GM18519 (cell line): ENCODE results near the gene PKIB.
A peak's percentile ranks its signal among the peaks of the same experiment; 100 is the strongest.

Experiments used
- ATAC-seq: cut with Tn5 transposase; IDR thresholded peaks from one replicate; pipeline ENCODE4 v1.9.1; 2021; ENCODE audit warnings: mild to moderate bottlenecking, moderate library complexity; ENCODE audit not compliant: unreplicated experiment, low FRiP score

The PKIB gene

GRCh38 chr6:122663981-122664380 lies 53.8 kb downstream of the PKIB start:
- no peak for ATAC-seq

GRCh38 chr6:122665929-122666328 lies 55.7 kb downstream of the PKIB start:
- ATAC-seq = no peak

- ATAC-seq = no peak
These were observed 56.2 kb downstream of the PKIB start for GRCh38 chr6:122666418-122666817.

- no peak for ATAC-seq
These were observed 59.2 kb downstream of the PKIB start for GRCh38 chr6:122669418-122669817.

- ATAC-seq = no peak
These were observed 59.7 kb downstream of the PKIB start for GRCh38 chr6:122669868-122670267.

GRCh38 chr6:122671251-122671650 lies 61.0 kb downstream of the PKIB start:
- ATAC-seq = no peak

- ATAC-seq = peak; percentile 65
These were observed 63.2 kb downstream of the PKIB start for GRCh38 chr6:122673343-122673961.

- no peak for ATAC-seq
These were observed 65.9 kb downstream of the PKIB start for GRCh38 chr6:122676146-122676545.

GRCh38 chr6:122676688-122677087 lies 66.5 kb downstream of the PKIB start:
- no peak for ATAC-seq

GRCh38 chr6:122677406-122677805 lies 67.2 kb downstream of the PKIB start:
- no peak for ATAC-seq

GRCh38 chr6:122678841-122679240 lies 68.6 kb downstream of the PKIB start:
- ATAC-seq = no peak

GRCh38 chr6:122681705-122682104 lies 71.5 kb downstream of the PKIB start:
- ATAC-seq = no peak

GRCh38 chr6:122683989-122684651 lies 73.9 kb downstream of the PKIB start:
- no peak for ATAC-seq

GRCh38 chr6:122692175-122692598 lies 82.0 kb downstream of the PKIB start:
- ATAC-seq = no peak

- ATAC-seq = no peak
These were observed 82.8 kb downstream of the PKIB start for GRCh38 chr6:122692807-122693580.

- ATAC-seq = no peak
These were observed 83.9 kb downstream of the PKIB start for GRCh38 chr6:122694075-122694474.

- ATAC-seq = no peak
These were observed 84.4 kb downstream of the PKIB start for GRCh38 chr6:122694602-122695001.

GRCh38 chr6:122695188-122695587 lies 85.0 kb downstream of the PKIB start:
- no peak for ATAC-seq

GRCh38 chr6:122696079-122696478 lies 85.9 kb downstream of the PKIB start:
- no peak for ATAC-seq

- ATAC-seq = no peak
These were observed 86.6 kb downstream of the PKIB start for GRCh38 chr6:122696853-122697252.

- ATAC-seq = no peak
These were observed 87.3 kb downstream of the PKIB start for GRCh38 chr6:122697458-122697857.

GRCh38 chr6:122701666-122702065 lies 91.5 kb downstream of the PKIB start:
- ATAC-seq = no peak
